Dendritic cell treated with granulocyte-macrophage colony-stimulating factor and Interleukin-4, amounts not matched to agents 40 ng/mL and 50 ng/mL, for 4 days (primary cell): ENCODE results near the gene PYDC1.
A peak's percentile ranks its signal among the peaks of the same experiment; 100 is the strongest.

ENCODE experiments used
- H3K27ac Mint-ChIP-seq: one replicate; pipeline ENCODE4 v1.8.0; 2022; ENCODE audit warnings: mild to moderate bottlenecking, mixed read lengths
- H3K27me3 Mint-ChIP-seq: one replicate; pipeline ENCODE4 v1.8.0; 2022; ENCODE audit warnings: mild to moderate bottlenecking, mixed read lengths
- H3K36me3 Mint-ChIP-seq: one replicate; pipeline ENCODE4 v1.8.0; 2022; ENCODE audit warnings: low read depth, mixed read lengths
- H3K4me1 Mint-ChIP-seq: one replicate; pipeline ENCODE4 v1.8.0; 2022; ENCODE audit warnings: low read depth, mixed read lengths
- H3K4me3 Mint-ChIP-seq: one replicate; pipeline ENCODE4 v1.8.0; 2022; ENCODE audit warnings: mild to moderate bottlenecking, moderate library complexity, mixed read lengths
- H3K9me3 Mint-ChIP-seq: one replicate; pipeline ENCODE4 v1.8.0; 2022; ENCODE audit warnings: mixed read lengths
- intact Hi-C: fragments of 100-400 bp; cut with micrococcal nuclease; formaldehyde crosslinking; loops from one replicate; pipeline ENCODE4 v1.15.0; 2022

The PYDC1 gene

GRCh38 chr16:31243734-31244670, 27.1 kb upstream of the PYDC1 start:
- Mint-ChIP-seq H3K9me3 (no peaks in the 10 kb centered on the region), H3K4me3 (peak overlapping the region; percentile 23), H3K27ac (peak overlapping the region; percentile 61), H3K27me3 (no peaks in the 10 kb centered on the region), H3K4me1 (peaks cover 64% of the 10 kb centered on the region), H3K36me3 (no peaks in the 10 kb centered on the region)
- intact Hi-C loops = no loop called here

DNA sequence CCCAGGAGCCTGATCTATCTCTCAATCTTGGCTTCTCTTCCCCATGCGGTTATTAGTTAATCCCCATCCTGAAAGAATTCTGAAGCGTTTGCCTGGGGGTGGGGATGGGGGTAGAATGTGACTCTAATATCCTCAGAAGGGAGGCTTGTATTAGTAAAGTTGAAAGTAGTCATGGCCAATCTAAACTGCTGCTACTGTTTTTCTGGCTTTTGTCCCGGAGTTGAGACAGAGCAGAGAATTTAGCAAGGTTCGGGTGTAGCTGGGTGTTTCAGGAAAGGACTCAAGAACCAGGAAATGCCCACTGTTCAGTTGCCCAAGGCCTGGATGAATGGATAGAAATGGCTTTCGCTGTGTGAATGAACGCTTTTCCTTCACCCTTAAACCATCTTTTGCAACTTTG, 25.3 kb upstream of the PYDC1 start:
- no peaks in the 10 kb centered on the region for H3K27me3 Mint-ChIP-seq
- no peak overlapping the region for H3K4me3 Mint-ChIP-seq
- intact Hi-C loops = no loop called here
- no peaks in the 10 kb centered on the region for H3K36me3 Mint-ChIP-seq
- H3K27ac Mint-ChIP-seq = peak overlapping the region; percentile 68
- peaks cover 47% of the 10 kb centered on the region for H3K4me1 Mint-ChIP-seq
- no peaks in the 10 kb centered on the region for H3K9me3 Mint-ChIP-seq

GRCh38 chr16:31238041-31238440, 21.1 kb upstream of the PYDC1 start:
- H3K27ac Mint-ChIP-seq = no peak overlapping the region
- H3K4me1 Mint-ChIP-seq = peaks cover 27% of the 10 kb centered on the region
- H3K9me3 Mint-ChIP-seq = peaks cover 12% of the 10 kb centered on the region
- no peaks in the 10 kb centered on the region for H3K36me3 Mint-ChIP-seq
- no peaks in the 10 kb centered on the region for H3K27me3 Mint-ChIP-seq
- H3K4me3 Mint-ChIP-seq = no peak overlapping the region
- intact Hi-C loops = no loop called here

DNA sequence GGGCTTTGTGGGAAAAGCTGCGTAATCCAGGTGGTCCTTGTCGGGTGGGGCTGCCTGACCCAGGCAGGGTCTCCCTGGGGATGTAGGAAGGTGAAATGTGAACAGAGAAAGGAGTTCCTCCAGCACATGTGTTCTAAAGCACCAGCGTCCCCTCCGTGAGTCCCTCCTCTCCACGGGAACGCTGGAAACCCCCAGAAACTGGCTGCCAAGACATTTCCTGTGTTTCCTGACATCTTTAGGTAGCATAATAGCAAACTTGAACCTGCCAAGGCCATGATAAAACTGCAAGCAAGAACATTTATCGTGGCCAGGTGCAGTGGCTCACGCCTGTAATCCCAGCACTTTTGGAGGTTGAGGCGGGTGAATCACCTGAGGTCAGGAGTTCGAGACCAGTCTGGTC, 12.6 kb upstream of the PYDC1 start:
- Mint-ChIP-seq H3K27me3 (peaks cover 7% of the 10 kb centered on the region), H3K4me3 (no peak overlapping the region), H3K36me3 (no peaks in the 10 kb centered on the region), H3K27ac (peak overlapping the region; percentile 2), H3K4me1 (peaks cover 26% of the 10 kb centered on the region), H3K9me3 (peaks cover 4% of the 10 kb centered on the region)
- intact Hi-C loops = no loop called here

- no peak overlapping the region for H3K4me3 Mint-ChIP-seq
Measured at GRCh38 chr16:31228206-31228605, 11.3 kb upstream of the PYDC1 start.

GRCh38 chr16:31225193-31225592, 8.3 kb upstream of the PYDC1 start:
- no peaks in the 10 kb centered on the region for H3K36me3 Mint-ChIP-seq

More at GRCh38 chr16:31228206-31228605, 11.3 kb upstream of the PYDC1 start:
- no peaks in the 10 kb centered on the region for H3K9me3 Mint-ChIP-seq
- H3K36me3 Mint-ChIP-seq = no peaks in the 10 kb centered on the region
- H3K27ac Mint-ChIP-seq = no peak overlapping the region
- intact Hi-C loops = no loop called here
- peaks cover 26% of the 10 kb centered on the region for H3K4me1 Mint-ChIP-seq
- H3K27me3 Mint-ChIP-seq = peaks cover 7% of the 10 kb centered on the region

GRCh38 chr16:31224092-31224955, 7.4 kb upstream of the PYDC1 start:
- Mint-ChIP-seq H3K4me1 (peaks cover 31% of the 10 kb centered on the region), H3K27ac (no peak overlapping the region), H3K36me3 (no peaks in the 10 kb centered on the region), H3K9me3 (no peaks in the 10 kb centered on the region), H3K4me3 (no peak overlapping the region), H3K27me3 (peaks cover 23% of the 10 kb centered on the region)
- intact Hi-C loops = no loop called here

More at GRCh38 chr16:31225193-31225592, 8.3 kb upstream of the PYDC1 start:
- Mint-ChIP-seq H3K9me3 (no peaks in the 10 kb centered on the region), H3K27me3 (peaks cover 23% of the 10 kb centered on the region), H3K4me1 (peaks cover 39% of the 10 kb centered on the region), H3K4me3 (no peak overlapping the region), H3K27ac (no peak overlapping the region)
- intact Hi-C loops = no loop called here

- Mint-ChIP-seq H3K4me3 (no peak overlapping the region), H3K36me3 (no peaks in the 10 kb centered on the region), H3K27ac (no peak overlapping the region), H3K9me3 (no peaks in the 10 kb centered on the region), H3K4me1 (peaks cover 24% of the 10 kb centered on the region), H3K27me3 (peaks cover 34% of the 10 kb centered on the region)
- intact Hi-C loops = no loop called here
Measured at GRCh38 chr16:31223044-31223443, 6.1 kb upstream of the PYDC1 start.

GRCh38 chr16:31221357-31222160, 4.6 kb upstream of the PYDC1 start:
- Mint-ChIP-seq H3K27ac (no peak overlapping the region), H3K27me3 (peaks cover 44% of the 10 kb centered on the region), H3K36me3 (no peaks in the 10 kb centered on the region), H3K4me1 (peaks cover 29% of the 10 kb centered on the region), H3K9me3 (no peaks in the 10 kb centered on the region), H3K4me3 (no peak overlapping the region)
- intact Hi-C loops = no loop called here

DNA sequence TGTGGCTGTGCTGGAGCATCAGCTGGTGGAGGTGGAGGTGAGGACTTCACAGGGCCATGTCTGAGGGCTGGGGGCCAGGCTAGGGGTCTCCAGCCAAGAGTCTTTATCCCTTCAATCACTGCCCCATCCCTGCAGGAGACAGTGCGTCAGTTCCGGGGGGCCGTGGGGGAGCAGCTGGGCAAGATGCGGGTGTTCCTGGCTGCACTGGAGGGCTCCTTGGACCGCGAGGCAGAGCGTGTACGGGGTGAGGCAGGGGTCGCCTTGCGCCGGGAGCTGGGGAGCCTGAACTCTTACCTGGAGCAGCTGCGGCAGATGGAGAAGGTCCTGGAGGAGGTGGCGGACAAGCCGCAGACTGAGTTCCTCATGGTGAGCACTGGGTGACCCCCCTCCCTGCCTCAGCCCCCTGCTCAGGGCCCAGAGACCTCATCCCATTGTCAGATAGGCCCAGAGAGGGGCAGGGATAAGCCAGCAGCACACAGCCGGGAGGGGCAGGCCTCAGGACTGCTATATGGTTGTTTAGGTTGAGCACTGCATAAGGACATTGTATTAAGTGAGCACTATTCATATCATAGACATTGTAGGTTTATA, 2.3 kb upstream of the PYDC1 start:
- Mint-ChIP-seq H3K4me3 (no peak overlapping the region), H3K9me3 (no peaks in the 10 kb centered on the region), H3K36me3 (no peaks in the 10 kb centered on the region), H3K27ac (no peak overlapping the region), H3K4me1 (peaks cover 47% of the 10 kb centered on the region), H3K27me3 (peaks cover 51% of the 10 kb centered on the region)
- intact Hi-C loops = no loop called here

DNA sequence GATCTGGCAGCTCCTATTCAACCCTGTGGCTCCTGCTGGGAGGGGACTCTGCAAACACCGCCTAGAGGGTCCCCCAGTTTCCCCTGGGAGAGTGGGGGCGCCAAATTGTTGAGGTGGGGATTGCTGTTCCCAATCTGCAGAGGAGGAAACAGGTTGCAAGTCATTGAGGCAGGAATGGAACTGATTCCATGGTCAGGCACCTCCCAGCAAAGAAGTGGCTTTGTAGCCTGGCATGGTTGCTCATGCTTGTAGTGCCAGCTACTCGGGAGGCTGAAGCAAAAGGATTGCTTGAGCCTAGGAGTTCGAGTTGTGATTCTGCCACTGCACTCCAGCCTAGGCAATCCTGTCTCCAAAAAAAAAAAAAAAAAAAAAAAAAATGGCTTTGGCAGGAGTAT, 198 bp upstream of the PYDC1 start:
- no peaks in the 10 kb centered on the region for H3K36me3 Mint-ChIP-seq
- intact Hi-C loops = no loop called here

DNA sequence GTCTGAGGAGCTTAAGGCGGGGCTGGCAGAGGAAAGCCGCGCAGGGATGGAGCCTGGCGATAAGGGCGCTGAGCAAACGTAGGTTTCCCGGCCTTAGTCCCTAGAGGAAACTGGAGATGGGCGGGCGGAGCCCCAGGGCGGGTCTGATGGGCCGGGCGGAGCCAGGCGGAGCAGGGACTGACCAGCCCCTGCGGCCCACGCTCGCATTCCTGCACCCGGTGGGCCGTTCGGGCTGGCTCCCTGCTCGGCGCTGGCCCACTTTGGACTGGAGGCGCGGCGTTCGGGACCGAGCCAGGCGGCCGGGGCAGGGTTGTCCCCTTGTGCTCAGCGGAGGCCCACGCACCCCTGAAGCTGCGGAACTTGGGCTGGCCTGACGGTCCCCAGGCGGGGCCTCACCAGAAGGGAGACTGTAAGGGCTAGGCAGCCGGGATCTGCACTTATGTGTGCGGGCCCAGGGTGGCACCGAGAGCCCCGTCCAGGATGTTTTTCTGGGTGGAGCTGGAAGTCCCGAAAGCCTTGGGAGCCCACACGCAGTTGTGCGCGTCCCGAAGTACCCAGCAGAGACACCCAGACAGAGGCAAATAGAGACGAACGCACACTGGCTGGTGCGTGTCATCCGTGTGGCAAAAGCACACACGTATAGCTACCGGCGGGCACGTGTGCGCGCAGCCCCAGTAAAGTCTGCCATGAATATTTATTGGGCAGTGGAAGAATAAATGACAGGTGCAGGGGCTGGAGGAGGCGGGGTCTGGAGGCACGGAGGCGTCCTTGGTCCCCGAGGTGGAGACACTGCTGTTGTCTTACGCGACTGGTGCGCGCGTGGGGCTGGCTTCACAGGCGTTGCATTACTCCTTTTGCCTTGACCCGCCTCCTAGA, 1.4 kb downstream of the PYDC1 start:
- Mint-ChIP-seq H3K4me1 (peaks cover 42% of the 10 kb centered on the region), H3K36me3 (no peaks in the 10 kb centered on the region), H3K4me3 (peak overlapping the region; percentile 81), H3K27me3 (peaks cover 58% of the 10 kb centered on the region), H3K27ac (peak overlapping the region; percentile 71), H3K9me3 (no peaks in the 10 kb centered on the region)
- intact Hi-C loops = no loop called here

More for the DNA sequence above, 198 bp upstream of the PYDC1 start:
- peaks cover 56% of the 10 kb centered on the region for H3K4me1 Mint-ChIP-seq
- peaks cover 68% of the 10 kb centered on the region for H3K27me3 Mint-ChIP-seq
- no peak overlapping the region for H3K27ac Mint-ChIP-seq
- peak overlapping the region; percentile 81 for H3K4me3 Mint-ChIP-seq
- H3K9me3 Mint-ChIP-seq = no peaks in the 10 kb centered on the region
